ENCODE data around the gene KAZN. TPM values are rescaled to one million over a fixed set of nuclear protein-coding genes. Genes with fewer than 3 reads are reported as not detected.

The KAZN gene
- polyA plus RNA-seq, 1 of the 3 experiments (the other 2 are of a cell fraction): 6.8 TPM

DNA sequence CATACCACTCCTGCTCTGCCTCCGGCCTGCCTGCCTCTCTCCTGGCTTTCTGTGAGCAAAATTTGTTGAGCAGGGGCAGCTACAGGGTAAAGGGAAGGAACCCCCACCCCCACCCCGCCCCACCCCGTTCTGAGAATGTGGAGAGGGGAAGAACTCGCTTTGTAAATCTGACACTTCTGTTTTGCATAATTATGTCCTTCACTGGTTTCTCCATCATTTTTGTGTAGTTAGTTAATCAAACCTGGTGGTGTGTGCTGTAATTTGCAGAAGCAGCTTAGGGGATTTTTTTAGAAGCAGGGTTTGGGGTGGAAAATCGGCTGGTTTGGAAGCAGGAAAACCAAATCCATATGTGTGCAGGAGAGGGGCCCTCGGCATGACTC is 497.0 kb downstream of the KAZN start (continued):
- TF ChIP-seq, protein P1, sequence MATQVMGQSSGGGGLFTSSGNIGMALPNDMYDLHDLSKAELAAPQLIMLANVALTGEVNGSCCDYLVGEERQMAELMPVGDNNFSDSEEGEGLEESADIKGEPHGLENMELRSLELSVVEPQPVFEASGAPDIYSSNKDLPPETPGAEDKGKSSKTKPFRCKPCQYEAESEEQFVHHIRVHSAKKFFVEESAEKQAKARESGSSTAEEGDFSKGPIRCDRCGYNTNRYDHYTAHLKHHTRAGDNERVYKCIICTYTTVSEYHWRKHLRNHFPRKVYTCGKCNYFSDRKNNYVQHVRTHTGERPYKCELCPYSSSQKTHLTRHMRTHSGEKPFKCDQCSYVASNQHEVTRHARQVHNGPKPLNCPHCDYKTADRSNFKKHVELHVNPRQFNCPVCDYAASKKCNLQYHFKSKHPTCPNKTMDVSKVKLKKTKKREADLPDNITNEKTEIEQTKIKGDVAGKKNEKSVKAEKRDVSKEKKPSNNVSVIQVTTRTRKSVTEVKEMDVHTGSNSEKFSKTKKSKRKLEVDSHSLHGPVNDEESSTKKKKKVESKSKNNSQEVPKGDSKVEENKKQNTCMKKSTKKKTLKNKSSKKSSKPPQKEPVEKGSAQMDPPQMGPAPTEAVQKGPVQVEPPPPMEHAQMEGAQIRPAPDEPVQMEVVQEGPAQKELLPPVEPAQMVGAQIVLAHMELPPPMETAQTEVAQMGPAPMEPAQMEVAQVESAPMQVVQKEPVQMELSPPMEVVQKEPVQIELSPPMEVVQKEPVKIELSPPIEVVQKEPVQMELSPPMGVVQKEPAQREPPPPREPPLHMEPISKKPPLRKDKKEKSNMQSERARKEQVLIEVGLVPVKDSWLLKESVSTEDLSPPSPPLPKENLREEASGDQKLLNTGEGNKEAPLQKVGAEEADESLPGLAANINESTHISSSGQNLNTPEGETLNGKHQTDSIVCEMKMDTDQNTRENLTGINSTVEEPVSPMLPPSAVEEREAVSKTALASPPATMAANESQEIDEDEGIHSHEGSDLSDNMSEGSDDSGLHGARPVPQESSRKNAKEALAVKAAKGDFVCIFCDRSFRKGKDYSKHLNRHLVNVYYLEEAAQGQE (IDR thresholded peaks at IDR 0.05; ENCODE audit: low read depth, low read length): no peak

DNA sequence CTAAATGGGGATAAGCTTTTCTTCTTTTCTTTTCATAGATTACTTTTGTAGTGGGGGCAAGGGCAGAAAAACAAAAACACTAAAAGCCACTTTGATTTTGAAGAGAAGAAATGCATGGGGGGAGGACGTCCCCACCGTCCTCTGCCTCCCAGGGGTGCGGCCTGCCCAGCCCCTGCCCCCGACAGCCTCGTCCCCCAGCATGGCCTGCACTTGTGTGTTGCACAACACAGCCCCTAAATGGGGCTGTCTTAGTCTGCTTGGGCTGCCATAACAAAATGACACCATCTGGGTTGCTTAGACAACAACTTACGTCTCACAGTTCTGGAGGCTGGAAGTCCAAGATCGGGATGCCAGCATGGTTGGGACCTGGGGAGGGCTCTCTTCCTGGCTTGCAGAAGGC is 497.8 kb downstream of the KAZN start:
- Histone ChIP-seq H3K4me3 (ENCODE audit: low read depth in 2 of 2, low read length in 1 of 2) (no peak overlapping the region), H2AFZ (ENCODE audit: low read depth) (no peak overlapping the region), H3F3A (replicated peaks; ENCODE audit: insufficient read depth) (no peaks in the 10 kb centered on the region), H3K9me3 (no peaks in the 10 kb centered on the region), H3K9ac (no peak overlapping the region), H3K79me2 (ENCODE audit: insufficient read depth) (no peaks in the 10 kb centered on the region), H3K4me2 (no peak overlapping the region), H4K20me1 (ENCODE audit: insufficient read depth) (no peaks in the 10 kb centered on the region), H3K4me1 (ENCODE audit: control insufficient read depth in 1 of 2, insufficient read depth in 2 of 2, low read depth in 1 of 2, low read length in 1 of 2) (peaks cover 0 to 4% of the 10 kb centered on the region in 2 experiments; a peak in 1 of 4 replicates), H3K9me2 (no peaks in the 10 kb centered on the region), H3K36me3 (replicated peaks in 1 of 2; ENCODE audit: control insufficient read depth in 1 of 2, insufficient read depth in 2 of 2, low read length in 1 of 2) (no peaks in the 10 kb centered on the region), H3K27me3 (ENCODE audit: insufficient read depth) (no peaks in the 10 kb centered on the region), H3K27ac (ENCODE audit: low read depth in 2 of 2, low read length in 1 of 2) (no peak overlapping the region)
- ChIA-PET CTCF (interaction anchor here (0.5 to 2.2 kb wide), 2 partner anchors 32 to 509 kb away, joined by 4 to 8 read pairs; no protein-coding TSS in a partner anchor), POLR2A (no interaction called here)
- WGBS (ENCODE audit: low lambda C conversion rate): 60% methylated on average over 5 of the region's 7 CpGs
- no peak for TF ChIP-seq POLR2AphosphoS5 (IDR thresholded peaks at IDR 0.05; ENCODE audit: low read depth, low read length)
- TF ChIP-seq, protein P2, sequence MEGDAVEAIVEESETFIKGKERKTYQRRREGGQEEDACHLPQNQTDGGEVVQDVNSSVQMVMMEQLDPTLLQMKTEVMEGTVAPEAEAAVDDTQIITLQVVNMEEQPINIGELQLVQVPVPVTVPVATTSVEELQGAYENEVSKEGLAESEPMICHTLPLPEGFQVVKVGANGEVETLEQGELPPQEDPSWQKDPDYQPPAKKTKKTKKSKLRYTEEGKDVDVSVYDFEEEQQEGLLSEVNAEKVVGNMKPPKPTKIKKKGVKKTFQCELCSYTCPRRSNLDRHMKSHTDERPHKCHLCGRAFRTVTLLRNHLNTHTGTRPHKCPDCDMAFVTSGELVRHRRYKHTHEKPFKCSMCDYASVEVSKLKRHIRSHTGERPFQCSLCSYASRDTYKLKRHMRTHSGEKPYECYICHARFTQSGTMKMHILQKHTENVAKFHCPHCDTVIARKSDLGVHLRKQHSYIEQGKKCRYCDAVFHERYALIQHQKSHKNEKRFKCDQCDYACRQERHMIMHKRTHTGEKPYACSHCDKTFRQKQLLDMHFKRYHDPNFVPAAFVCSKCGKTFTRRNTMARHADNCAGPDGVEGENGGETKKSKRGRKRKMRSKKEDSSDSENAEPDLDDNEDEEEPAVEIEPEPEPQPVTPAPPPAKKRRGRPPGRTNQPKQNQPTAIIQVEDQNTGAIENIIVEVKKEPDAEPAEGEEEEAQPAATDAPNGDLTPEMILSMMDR (IDR thresholded peaks at IDR 0.05): no peak
- no peak for TF ChIP-seq YY1 (IDR thresholded peaks at IDR 0.05; ENCODE audit: low read depth)
- no peak for TF ChIP-seq MEF2A (IDR thresholded peaks at IDR 0.05; ENCODE audit: borderline replicate concordance, low read depth)
- no peak for TF ChIP-seq TEAD4 (IDR thresholded peaks at IDR 0.05; ENCODE audit: borderline replicate concordance, insufficient read depth)
- TF ChIP-seq NFIC (IDR thresholded peaks at IDR 0.05; ENCODE audit: borderline replicate concordance): no peak
- TF ChIP-seq RXRA (IDR thresholded peaks at IDR 0.05; ENCODE audit: borderline replicate concordance, low read depth): no peak
- DNase-seq: no peak
